ENCODE data around the gene NAA10.

Gene NAA10

GRCh38 chrX:153928846-153929245, 6.0 kb downstream of the NAA10 start:
- no peak for DNase-seq (ENCODE audit: low read depth)

DNA sequence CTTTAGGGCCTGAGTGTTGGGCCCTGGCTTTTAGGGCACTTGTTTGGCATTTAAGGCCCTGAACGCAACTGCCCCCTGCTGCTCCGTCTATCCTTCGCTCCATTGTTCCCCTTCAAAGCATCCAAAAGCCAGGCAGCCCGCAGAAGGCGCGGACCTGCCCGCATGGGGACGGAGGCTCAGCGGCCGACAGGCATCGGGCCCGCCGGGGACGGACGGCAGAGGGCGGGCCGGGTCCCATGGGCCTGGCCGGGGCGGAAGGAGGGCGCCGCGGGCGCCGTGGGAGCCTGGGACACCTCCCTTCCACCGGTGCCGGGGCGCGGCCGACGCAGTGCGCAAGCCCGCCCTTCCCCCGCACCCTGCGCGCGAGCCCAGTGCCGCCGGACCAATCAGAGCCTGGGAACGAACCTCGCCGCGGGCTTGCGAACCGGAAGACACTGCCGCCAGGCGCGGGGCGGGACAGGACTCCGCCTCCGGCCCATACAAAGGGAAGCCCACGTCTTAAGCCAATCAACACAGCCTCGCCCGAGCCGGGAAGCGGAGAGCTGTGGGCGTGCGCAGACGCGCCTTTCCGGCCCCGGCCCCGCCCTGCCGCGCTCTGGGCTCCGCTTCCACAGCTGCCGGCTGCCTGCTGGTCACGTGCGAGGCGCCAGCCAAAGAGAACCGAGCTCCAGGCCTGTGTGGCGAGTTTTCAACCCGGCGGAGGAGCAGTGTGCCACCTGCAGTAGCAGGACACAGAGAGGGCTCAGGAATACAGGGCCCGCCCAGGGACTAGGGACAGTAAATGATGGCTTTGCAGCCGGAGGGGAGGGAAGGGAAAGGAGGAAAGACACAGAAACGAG, 6.7 kb downstream of the NAA10 start:
- peak; percentile 99 for DNase-seq (ENCODE audit: low read depth)

DNA sequence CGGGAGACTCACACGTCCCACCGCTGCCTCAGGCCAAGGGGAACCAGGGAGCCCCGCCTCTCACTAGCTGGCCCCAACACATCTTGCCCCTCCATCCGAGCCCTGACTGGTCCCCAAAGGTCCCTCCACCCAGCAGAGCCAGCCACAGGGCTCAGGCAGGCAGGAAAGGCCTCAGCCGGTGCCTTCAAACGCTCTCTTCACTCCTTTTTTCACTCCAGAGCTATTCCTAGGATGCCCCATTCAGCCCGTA, 7.2 kb downstream of the NAA10 start:
- DNase-seq (ENCODE audit: low read depth): no peak

DNA sequence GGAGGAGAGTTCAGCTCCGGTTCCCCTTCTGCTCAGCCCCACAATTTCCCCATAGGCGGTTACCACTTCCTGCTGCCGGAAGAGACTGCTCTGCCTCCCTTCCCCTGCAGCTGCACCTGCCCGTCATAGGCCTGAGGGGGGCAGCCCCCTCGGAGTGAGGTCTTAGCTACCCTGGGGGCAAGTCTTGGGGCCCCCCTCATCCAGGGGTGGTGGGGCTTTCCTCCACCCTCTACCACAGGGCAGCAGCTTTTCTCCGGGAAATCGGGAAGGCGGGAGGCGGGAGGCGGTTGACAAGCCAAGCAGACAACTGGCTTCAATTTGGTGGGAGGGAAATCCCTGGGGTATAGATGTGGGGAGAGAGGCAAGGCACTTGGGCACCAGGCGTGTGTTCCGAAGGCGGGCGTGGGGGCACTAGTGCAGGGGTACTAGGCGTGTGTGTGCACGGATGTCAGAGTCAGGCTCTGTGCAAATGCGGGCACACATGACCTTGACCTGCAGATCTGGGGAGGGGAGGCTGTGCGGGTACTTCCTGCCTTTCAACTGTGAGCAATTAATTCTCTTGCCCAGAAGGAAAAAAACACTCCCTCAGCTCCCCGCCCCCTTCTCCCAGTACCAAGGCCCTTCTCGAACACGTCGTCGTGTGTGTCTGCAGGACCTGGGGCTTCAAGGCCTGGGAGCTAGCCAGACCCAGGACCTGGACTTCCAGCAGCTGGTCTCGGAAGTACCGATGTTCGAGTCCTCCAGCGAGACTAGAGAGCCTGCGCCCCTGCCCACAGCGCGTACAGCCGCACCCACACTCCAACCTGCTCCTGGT, 7.8 kb downstream of the NAA10 start:
- no peak for DNase-seq (ENCODE audit: low read depth)

GRCh38 chrX:153926552-153926857, 8.3 kb downstream of the NAA10 start:
- no peak for DNase-seq (ENCODE audit: low read depth)

DNA sequence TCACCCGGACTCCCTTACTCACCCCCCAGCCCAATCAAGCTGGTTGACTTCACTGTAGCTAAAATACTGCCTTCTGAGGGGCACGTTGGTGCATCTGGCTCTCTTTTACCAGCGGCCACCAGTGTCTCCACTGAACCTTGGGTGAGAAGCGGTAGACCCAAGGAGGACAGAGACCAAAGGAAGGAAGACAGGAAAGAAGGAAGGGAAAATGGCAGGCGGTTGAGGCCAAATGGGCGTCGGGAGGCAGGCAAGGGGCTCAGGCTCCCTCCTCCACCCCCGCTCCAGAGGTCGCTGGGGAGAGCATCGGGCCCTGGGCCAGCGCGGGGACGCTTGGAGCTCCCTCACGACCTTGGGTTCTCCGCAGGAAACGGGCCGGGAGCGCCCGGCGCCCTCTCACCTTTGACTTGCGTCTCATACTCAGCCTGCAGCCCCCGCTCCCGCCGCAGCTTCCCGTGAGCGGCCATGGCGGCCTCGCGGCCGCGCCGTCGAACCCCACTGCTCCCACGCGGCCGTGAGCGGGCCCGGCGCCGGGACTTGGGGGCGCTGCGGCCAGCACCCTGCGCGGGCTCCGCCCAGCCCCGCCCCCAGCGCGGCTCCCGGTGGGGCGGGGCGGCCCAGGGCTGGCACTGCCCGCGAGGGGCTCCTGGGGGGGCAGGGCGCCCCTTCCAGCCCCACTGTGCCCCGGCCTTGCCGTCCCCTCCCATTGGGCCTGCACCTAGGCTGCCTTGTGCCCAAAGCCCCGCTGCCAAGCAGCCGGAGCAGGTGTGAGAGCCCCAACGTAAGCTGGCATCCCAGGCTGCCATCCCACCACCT, 8.9 kb downstream of the NAA10 start, which contains the start of gene ARHGAP4:
TSS of gene ARHGAP4 (minus strand) at position 526 of the 813 bp plus-strand sequence. CDS start at position 464, 62 bp downstream.
- DNase-seq (ENCODE audit: low read depth): no peak

DNA sequence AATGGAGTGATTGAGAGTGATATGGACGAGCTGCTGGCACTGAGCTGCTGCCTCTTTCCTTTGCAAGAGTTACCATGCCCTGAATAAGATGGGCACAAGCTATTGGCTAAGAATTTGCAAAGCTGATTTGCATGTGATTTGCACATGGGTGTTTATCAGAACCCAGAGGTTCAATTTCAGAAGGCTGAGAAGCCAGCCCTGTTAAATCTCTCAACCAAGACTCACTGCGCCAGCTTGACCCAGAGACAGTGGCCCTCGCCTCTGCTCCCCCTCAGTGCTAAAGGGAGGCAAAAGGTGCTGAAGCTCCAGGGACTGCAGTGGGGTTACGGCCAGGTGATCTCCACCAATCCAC, 9.5 kb downstream of the NAA10 start:
- no peak for DNase-seq (ENCODE audit: low read depth)

GRCh38 chrX:153924149-153924861, 10.5 kb downstream of the NAA10 start:
- DNase-seq (ENCODE audit: low read depth): peak; percentile 19

DNA sequence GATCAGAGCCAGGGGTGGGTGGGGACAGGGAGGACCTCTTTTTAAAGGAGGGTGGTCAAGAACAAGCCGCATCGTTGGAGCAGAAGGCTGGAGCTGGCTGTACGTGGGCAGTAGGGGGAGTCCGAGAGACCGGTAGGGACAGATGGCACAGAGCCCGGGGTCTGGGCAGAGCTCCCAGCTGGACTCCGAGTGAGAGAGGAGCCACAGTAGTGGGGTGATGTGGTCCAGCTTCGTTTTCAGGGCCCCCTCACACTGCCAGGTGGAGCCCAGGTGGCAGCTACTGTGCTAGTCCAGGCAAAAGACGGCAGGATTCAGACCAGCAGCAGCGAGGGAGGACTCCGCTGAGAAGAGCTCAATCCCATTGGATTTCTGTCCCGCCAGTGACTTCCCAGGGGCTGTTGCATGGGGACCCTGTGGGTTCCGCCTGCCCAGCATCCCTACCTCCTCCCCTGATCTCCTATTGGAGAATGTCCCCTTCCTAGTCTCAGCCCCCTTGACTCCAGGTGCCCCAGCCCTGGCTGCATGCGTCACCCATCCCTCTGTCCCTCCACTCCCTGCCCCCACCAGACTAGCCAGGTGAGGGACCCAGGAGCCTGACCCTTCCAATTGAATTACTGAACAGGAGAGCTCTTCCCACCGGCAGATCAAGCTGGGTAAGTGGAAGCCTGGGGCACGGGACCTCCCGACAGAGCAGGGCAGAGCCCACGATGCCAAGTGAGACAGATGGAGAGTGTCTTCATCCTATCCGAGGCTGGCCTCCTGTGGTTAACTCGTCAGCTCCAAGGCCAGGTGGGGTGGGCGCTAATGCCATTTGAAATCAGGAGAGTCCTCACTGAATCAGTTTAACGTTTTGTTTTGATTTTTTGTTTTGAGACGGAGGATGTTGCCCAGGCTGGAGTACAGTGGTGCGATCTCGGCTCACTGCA, 11.6 kb downstream of the NAA10 start:
- DNase-seq (ENCODE audit: low read depth): peak; percentile 35

- no peak for DNase-seq (ENCODE audit: low read depth)
Observed at GRCh38 chrX:153921511-153922446, 13.1 kb downstream of the NAA10 start.

DNA sequence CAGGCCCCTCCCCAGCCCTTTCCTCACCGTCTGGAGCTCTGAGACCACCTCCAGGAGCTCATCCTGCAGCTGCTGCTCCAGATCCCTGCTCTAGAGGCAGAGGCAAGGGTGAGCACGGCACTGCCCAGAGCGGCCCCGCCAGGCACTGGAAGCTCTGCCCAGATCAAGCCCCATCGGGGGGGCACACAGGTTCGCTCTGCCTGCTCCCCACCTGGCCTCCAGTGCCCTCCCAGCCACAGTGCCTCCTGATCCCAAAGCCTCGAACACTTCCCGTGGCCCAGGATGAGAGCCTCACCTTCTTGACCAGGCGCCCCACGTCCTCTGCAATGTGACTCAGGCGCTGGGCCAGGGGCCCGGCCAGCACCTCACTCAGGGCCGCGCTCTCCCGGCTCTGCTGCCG, 13.8 kb downstream of the NAA10 start:
- DNase-seq (ENCODE audit: low read depth): no peak

DNA sequence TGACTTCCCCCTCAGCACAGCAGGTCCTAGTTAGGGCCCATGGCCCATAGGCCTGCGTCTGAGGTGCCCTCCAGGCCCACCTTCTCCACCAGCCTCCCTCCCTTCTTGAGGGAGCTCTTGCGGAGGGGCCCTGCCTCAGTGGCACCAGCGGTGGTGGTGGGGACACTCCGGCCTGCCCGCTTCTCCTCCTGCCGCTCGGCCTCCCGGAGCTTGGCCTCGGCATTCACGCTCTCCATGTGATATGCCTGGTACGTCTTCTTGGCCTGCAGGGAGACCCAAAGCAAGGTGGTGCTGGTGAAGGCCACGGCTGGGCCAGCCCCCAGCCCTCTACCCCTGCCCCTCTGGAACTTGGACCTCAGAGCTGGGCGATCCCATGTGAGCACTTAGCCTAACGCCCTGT, 14.3 kb downstream of the NAA10 start:
- DNase-seq (ENCODE audit: low read depth): no peak

DNA sequence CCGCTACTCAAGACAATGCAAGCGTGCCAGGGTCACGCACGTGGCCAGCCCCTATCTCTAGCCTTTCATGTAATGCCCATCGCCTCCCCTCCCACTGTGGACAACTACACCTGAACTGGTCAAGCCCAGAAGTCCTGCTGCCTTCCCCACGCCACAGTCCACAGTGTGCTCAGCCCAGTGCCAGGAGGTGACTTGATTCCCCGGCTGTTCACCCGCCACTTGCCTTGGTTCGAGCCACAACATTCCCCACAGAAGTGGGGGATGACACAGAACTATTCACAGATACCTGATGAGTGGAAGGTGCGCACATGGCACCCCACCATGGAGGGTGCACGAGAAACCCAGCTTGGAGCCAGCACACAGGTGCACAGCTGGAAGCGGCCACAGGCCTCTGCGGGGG, 15.6 kb downstream of the NAA10 start:
- DNase-seq (ENCODE audit: low read depth): no peak

DNA sequence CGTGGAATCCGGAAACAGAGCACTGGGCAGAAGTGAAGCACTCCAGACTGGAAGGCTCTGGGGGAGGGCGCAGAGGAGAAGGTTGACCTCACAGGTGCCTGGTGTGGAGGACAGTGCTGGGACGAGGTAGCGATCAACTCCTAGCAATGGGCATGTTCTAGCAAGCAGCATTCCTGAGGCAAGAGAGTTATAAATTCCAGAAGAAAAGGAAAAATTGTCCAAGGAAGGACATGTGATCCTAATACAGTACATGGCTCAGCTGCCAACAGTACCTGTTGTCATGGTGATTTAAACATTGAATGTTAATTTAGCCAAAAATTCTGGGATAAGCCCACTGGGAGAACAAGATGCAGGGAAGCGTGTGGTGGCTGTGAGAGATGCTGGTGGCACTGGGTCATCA, 17.0 kb downstream of the NAA10 start:
- DNase-seq (ENCODE audit: low read depth): no peak

- no peak for DNase-seq (ENCODE audit: low read depth)
Observed at GRCh38 chrX:153913701-153914100, 21.1 kb downstream of the NAA10 start.

- no peak for DNase-seq (ENCODE audit: low read depth)
Observed at GRCh38 chrX:153913211-153913610, 21.6 kb downstream of the NAA10 start.

DNA sequence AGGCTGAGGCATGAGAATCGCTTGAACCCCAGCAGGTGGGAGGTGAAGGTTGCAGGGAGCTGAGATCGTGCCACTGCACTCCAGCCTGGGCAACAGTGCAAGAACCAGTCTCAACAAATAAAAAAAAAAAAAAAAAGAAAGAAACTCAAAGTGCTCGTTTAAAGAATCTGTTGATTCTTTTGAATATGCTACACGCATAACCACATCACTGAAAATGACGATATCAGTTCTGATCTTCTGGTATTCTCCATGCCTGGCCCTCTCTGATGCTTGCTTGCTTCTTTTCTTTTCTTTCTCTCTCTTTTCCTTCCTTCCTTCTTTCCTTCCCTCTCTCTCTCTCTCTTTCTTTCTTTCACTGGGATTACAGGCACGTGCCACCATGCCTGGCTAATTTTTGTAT, 23.0 kb downstream of the NAA10 start:
- no peak for DNase-seq (ENCODE audit: low read depth)

- no peak for DNase-seq (ENCODE audit: low read depth)
Observed at GRCh38 chrX:153910446-153910845, 24.4 kb downstream of the NAA10 start.

- no peak for DNase-seq (ENCODE audit: low read depth)
Observed at GRCh38 chrX:153909980-153910360, 24.9 kb downstream of the NAA10 start.
